NCI-H1417 treated with DMSO at 0.1 percent for 48 hours (cell line): ENCODE measurements around the gene CLVS2.

Experiments used
- DNase-seq: peaks from one replicate; lab custom pipeline; 2025; lab: John Stamatoyannopoulos, UW

CLVS2 gene, protein sequence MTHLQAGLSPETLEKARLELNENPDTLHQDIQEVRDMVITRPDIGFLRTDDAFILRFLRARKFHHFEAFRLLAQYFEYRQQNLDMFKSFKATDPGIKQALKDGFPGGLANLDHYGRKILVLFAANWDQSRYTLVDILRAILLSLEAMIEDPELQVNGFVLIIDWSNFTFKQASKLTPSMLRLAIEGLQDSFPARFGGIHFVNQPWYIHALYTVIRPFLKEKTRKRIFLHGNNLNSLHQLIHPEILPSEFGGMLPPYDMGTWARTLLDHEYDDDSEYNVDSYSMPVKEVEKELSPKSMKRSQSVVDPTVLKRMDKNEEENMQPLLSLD

DNA sequence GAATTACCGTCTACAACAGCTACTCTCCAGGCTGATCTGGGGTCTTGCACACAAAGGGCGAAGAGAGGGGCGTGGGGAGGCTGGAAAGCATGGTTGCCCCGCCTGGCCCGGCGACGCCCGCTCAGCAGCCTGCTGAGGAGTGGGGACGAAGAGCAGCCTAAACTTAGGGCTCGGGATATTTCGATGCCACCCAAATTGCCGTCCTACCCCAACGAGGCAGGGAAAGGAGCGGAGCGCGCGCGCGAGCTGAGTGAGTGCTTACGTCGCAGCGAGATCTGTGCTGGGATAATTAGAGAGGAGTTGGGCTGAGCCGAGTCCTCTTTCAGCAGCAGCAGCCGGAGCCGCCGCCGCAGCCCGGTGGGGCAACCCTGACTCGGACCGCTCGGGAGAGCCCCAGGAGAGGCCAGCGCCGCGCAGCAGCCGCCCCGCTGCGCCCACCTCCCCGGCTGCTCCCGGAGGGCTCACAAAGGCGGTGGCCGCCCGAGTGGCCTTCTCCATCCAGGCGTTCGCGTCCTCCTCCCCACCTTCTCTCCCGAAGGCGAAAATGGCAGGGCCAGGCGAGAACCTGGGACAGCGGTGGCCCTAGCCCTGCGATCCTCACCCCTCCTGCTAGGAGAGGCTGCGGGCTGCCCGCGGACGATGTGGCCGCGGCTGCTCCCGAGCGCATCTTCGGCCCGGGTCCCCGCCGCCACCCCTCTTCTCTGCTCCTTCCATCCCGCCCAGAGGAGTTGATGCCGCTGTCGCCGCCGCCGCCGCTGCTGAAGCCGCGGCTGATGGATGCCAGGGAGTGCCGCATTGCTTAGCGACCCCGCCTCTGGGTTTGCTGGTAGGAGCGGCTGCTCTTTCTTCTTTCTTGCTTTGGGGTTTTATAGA, at the start of gene CLVS2:
CLVS2 (plus strand) TSS at position 315 of the 873 bp plus-strand sequence. CDS start 1,543 bp downstream, outside the sequence.
- DNase-seq, result peak; percentile 50

DNA sequence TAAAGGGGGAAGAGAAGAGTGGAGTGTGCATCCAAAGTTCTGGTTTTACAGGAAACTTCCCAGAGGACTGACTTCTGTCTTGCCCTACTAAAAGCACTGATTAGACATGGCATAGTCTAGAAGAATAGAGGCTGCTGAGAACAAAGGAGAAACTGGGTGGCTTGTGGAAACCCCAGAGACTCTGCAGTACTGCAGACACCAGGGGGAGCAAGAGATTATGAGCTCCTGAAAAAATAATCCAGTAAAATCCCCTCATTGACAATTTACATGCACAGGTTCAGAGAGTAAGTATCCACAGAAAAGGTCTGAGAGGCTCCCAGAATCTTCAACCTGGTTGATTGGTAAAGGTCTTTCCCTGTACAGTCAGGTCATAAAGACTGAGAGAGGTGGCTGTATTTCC, 48.7 kb upstream of the CLVS2 start:
- DNase-seq, result no peak

DNA sequence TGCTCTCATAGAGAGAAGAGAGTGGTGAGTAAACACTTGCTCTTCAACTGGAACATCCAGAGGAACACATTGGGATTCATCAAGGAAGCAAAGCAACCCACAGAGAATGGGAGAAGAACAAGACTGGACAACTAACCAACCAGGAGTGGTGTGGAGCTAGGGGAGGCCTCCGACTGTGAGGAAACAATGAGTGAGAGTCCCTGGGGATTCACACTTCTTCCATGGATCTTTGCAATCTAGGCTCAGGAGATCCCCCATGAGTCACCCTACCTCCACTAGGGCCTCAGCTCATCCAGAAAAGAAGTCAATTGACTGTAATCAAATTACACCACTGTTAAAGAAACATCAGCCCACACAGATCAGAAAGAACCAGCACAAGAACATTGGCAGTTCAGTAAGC, 42.3 kb upstream of the CLVS2 start:
- no peak for DNase-seq

DNA sequence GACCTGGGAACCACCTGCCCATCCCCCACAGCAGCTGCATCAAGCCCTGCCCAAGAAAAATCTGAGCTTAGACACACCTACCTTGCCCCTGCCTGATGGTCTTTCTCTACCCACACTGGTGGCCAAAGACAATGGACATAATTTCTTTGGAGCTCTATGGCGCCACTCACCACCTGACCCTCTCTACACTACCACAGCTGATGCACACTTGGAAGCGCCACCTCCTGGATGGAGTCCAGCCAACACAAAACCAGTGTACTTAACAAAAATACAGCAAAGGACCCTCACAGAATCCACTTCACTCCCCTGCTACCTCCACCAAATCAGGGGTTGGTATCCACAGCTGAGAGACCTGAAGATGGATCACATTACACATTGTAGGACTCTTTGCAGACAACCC, 39.7 kb upstream of the CLVS2 start:
- DNase-seq, result no peak

DNA sequence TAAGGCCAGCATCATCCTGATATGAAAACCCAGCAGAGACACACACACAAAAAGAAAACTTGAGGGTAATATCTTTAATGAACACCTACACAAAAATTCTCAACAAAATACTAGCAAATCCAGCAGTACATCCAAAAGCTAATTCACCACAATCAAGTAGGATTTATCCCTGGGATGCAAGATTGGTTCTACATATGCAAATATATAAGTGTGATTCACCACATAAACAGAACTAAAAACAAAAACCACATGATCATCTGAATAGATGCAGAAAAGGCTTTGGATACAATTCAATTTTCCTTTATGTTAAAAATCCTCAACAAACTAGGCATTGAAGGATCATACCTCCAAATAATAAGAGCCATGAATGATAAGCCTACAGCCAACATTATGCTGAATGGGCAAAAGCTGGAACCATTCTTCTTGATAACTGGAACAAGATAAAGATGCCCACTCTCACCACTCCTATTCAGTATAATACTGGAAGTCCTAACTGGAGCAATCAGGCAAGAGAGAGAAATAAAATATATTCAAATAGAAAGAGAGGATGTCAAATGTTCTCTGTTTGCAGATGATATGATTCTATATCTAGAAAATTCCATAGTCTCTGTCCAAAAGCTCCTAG, 33.9 kb upstream of the CLVS2 start:
- no peak for DNase-seq

DNA sequence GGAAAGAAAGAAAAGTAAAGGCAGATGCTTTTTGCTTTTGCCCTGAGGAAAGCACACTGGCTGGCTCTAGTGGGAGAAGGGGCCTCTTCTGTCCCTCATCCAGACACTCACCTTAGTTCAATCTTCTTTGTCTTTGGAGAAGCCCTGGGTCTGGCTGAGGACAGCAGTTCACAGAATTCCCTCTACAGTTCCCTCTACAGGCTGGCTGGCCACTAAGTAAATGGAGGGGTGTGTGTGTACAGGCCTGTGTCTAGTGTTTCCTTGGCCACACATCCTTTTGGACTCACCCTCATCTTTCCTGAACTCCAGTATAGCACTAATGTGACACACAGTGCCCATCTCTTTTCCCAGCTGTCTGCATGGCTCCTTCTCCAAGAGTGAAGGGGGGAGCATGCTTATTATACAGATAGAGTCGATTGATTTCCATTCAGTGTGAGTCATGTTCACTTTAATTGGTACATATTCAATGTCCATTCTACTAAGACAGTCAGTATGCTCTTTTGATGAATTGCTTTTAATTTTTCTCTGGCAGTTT, 26.0 kb upstream of the CLVS2 start:
- DNase-seq, result no peak

DNA sequence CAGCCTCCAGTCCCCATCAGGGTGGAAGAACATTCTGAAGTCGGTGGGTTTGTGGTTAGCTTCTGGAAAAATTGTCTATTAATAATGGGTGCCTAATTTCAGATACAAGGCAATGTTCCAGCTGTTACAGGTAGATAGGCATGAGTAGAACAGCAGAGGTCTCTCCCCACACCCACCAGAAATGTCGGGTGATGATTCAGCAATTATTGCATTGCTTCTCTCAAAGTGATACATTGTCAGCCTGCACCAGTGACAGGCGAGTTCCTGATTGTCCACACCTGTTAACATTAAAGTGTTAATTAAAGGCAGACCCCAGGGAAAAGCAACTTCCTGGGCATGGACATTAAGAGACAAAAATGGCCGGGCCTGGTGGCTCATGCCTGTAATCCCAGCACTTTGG, 18.9 kb upstream of the CLVS2 start:
- DNase-seq, result no peak

DNA sequence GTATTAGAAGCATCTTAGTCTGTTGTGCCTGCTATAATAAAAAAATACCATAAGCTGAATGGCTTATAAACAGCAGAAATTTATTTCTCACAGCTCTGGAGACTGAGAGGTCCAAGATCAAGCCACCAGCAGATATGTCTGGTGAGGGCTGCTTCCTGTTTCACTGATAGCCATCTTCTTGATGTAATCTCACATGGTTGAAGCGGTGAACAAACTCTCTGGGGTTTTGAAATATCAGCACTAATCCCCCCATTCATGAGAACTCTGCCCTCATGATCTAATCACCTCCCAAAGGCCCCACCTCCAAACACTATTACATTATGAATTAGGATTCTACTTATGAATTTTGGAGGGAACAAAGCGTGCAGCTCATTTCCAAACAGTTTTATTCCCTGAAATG, 11.6 kb upstream of the CLVS2 start:
- no peak for DNase-seq

DNA sequence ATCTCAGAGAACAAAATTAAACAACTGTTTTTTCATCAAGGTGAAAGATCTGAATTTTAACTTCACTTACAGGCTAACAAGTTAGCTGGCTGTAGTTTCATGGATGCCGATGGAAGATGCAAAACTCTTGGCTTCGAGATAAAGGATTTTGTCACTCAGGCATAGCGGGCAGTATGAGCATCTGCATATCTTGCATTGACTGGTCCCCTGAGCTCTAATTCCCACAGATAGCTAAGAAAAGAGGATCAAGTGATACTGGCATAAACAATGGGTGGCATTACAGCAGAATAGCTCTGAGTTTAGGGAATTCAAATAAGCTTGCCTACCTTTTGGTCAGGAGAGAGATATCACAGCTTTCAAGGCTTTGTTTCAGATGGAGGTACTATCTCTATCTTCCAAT, 1.8 kb upstream of the CLVS2 start:
- DNase-seq, result no peak

DNA sequence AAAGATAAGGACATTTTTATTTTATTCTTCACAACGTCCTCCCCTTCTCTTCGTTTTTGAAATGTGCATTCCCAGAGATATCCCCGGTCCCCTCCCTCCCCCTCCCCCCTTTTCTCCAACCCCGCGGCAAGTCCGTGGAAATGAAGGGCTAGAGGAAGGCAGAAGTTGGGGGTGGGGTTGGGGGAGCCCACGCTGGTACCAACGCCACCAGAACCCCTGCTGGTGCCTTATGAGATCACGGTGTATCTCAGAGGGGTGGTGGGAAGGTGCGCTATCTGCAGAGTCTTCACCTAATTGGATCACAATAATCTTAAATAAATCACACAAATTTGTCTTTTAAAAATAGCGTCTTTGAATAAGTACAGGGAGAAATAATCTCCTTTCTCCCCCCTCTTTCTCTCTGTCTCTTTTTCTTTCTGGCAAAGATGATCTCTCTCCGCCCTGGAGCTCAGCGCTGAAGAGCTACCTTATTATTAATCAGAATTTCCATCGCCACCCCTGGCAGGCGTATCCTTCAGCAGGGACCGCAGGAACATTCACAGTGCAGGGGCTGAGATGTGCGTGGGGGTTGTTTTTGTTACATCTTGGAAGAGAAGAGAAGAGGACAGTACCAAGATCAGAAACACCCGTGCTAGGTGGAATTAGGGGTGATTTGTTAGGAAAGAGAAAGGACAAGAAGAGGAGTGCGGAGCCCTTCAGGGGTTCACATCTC, 915 bp downstream of the CLVS2 start:
- no peak for DNase-seq

DNA sequence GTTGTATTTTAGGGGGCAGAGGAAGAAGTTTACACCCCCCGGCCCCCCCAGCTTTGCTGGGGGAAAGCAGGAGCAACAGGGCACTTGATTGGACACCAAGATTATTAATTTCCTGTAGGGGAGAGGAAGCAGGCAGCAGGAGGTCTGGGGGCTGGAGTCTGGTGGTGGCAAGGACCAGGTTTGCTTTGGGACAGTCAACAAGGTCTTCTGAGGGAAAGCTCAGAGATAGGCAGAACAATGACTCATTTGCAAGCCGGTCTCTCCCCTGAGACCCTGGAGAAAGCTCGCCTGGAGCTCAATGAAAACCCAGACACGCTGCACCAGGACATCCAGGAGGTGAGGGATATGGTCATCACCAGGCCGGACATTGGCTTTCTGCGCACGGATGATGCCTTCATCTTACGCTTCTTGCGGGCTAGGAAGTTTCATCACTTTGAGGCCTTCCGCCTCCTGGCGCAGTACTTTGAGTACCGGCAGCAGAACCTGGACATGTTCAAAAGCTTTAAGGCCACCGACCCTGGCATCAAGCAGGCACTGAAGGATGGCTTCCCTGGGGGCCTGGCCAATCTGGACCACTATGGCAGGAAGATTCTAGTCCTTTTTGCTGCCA, 1.6 kb downstream of the CLVS2 start:
- DNase-seq, result no peak

DNA sequence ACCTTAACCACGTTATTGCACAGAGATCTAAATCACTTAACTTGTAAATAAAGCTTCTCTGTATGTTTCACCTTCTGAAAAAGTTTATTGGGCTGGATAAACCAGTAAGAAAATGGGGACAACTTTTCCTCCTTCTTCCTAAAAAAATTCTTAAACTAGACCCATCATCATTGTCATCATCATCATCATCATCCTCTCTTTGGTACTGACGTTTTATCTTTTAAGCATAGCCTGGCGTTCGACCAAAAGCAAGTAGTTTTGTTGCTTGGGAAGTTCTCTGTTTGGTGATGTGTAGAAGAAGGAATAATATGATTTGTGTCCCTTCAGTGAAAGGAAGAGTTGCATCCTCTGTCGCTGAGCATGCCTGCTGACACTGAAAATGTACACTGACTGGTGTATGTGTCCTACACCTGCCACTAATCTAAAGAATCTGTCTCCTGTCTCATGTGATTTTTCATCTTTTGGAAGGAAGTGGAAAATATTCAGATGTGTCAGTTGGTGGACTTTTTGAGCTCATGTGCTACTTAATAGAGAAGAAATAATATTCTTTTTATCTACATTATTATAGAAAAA, 2.5 kb downstream of the CLVS2 start:
- no peak for DNase-seq

DNA sequence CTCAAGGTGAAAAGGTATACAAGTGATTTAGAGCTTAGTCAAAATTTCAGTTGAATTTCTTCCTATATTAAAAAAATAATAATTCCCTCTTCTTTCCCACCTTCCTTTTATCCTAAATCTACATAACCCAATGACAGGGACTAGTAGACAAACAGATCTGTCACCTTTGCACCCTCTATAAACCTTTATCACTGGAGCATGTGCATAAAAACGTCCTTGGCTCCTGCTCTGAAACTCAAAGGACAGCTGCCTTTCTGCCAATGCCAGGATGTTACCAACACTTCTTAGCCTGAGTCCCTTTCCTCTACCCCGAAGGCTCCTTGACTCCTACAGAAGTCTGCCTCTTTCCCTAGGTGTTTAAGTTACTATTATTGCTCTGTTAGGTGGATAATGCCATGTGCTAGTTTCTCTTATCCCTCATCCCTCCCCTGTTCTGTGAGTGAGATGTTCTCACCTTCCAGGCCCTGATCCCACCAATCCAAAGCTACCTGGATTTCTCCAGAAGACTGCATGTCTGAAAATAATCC, 4.3 kb downstream of the CLVS2 start:
- DNase-seq, result no peak

DNA sequence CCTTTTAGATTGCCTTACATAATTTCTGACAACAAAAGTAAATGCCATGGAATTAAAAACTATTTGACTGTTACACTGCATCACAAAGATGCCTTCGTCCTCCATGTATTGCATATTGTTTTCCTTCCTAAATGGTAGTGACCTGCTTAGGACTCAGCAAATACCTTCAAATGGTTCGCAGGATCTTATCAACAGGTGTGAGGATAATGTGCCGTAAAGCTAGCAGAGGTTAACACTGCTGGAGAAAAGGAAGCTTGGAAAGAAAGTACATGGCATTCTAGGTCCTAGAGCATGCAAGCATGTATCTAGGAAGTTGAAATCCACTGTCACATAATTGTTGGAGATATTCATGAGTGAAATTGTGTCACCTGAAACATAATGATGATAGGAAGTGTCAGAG, 5.5 kb downstream of the CLVS2 start:
- DNase-seq, result no peak

DNA sequence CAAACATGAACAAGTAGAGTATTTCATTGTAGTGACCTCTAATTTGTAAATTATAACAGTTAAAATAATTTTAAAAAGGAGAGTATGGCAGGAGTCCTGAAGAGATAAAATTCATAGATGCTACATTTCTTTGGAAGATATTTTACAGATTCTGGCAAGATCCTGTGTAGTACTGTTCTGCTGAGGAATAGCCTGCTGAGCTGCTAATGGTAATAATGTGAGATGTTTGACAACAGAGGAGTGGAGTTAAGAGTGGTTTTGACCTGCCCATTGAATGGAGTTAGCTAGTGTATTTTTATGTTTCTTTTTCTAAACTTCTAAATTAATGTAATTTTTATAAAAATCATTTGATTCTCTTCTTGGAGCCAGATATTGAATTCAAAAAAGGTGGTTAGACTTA, 11.8 kb downstream of the CLVS2 start:
- DNase-seq, result peak; percentile 90

DNA sequence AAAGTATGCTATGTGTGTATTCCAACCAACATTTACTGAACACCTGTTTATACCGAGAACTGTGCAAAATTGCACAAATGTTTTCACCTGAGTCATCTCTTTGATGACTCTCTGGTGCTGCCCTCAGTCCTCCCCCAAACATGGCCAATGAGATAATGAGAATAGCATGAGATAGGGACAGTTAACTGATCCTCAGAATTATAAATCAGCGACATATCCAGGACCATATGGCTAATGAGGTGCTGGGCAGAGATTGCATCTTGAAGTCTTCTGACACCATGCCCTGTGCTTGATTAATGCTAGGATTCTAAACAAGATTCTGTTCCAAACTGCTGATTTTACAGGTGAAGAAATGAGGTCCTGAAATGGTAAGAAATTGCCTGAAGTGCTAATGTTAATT, 13.0 kb downstream of the CLVS2 start:
- DNase-seq, result no peak

DNA sequence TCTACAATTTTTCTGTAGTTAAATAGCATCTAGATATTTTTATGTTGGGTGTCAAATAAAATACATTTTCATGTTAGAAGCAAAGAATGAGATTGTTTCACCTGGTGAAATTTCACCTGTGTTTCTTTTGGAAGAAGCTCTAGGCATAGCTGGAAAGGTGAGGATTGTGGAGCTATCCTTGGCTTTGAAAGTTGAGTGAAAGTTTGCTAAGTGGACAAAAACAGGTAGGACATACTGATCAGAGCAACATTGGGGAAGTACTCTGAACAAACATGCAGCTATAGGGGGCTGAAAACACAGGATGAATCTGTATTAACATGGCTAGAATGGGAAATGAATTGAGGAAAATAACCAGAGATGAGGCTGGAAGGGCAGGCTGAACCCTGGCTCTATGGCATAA, 18.8 kb downstream of the CLVS2 start:
- DNase-seq, result no peak

DNA sequence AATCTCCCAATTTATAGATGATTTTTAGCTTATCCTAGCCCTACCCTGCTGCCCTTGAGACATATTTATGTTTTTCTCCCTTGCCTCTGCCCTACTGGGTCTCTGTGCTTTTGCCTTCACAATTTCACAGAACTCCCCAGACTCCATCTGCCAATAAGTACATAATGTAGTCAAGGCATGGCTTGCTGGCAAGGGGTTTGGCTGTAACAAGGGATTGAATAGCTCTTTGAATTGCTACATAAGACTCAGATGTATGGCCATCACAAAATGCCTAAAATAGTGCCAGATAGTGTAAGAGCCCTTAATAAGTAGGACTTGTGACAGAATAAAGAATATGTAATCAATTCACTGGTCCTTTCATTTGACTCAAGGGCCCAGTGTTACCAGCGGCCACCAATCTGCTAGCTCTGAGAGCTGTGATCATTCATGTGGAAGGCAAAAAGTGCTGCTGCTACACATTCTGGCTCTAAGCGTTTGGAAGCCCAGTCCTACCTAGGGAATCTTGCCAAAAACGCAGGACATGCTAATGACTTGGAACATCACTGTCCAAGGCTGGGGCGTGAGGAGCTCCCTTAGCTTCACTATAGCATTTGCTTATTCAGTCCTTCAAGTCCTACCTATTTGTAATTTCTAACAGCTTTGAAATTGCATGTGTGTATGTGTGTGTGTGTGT, 20.5 kb downstream of the CLVS2 start:
- no peak for DNase-seq

DNA sequence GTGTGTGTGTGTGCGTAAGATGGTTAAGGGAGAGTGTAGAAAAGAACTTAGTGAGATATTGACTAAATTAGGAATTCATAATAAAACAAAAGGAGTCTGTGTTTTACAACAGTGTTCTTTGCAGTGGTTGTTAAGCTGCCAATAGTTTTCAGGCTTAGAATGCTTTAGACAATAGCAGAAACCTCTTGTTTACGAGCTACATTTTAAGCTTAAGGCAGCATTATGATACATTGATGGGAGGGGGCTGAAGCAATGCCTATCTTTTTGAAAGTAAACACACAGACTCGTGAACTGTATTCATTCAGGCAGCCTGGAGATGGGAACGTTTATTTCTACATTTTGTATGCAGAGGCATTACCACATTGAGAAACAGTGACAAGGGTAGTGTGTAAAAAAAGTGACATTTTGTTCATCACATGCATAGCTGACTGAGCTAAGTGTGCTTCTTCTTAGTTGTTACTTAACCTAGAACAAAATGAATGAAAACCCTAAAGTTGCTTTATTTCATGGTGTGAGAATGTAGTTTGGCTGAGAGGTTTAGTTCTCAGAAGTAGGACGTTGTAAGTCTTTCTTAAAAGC, 21.2 kb downstream of the CLVS2 start:
- DNase-seq, result no peak

DNA sequence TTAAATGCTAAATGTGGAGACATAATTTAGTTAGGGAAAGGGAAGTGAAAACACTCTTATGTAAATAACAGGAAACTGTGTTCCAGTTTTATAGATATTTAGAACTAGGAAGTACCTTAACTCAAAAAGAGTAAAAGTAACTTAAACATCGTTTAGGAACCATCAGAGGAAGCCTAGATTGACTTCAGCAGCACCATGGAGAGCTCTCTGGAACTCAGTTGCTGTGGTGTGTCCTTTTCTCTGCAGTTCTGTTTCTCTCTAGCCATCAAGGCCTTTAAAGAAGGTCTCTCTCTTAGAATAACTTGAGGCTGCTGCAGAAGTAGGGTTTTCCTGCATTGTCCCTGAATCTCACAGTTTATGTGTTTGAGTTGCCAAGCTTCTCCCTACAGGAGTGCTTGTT, 26.9 kb downstream of the CLVS2 start:
- no peak for DNase-seq
